AG04449 (cell line): ENCODE measurements around the gene REELD1.

Source experiments
- CTCF ChIA-PET: fragments of 350-600 bp; formaldehyde crosslinking; extraction: SDS; loops from one replicate; lab custom pipeline; 2021; ENCODE audit warnings: antibody characterized with exemption; lab: Yijun Ruan, JAX
- POLR2A ChIA-PET: fragments of 400-600, 350-600 bp; formaldehyde crosslinking; extraction: SDS; loops from one replicate; lab custom pipeline; 2020; ENCODE audit warnings: antibody characterized with exemption, inconsistent platforms; lab: Yijun Ruan, JAX
- DNase-seq: peaks from one replicate; pipeline ENCODE4 v3.0.0-alpha.2; 2010; ENCODE audit warnings: low read depth, low spot score
- H3K4me3 ChIP-seq: 2 replicates; pipeline ENCODE4 v1.5.1; 2011; ENCODE audit warnings: low read depth, mild to moderate bottlenecking, control low read depth, low read length
- CTCF ChIP-seq: IDR thresholded peaks from one replicate; pipeline ENCODE4 v1.5.1; 2011; ENCODE audit warnings: mild to moderate bottlenecking, moderate library complexity, low read length, control low read depth, inconsistent platforms; ENCODE audit not compliant: insufficient read depth; ENCODE audit errors: missing control alignments

REELD1 gene

GRCh38 chr4:146243883-146244277 lies 29.5 kb downstream of the REELD1 start:
- ChIA-PET CTCF (interaction anchor here (0.7 to 1.5 kb wide), 5 partner anchors 11 to 673 kb away, joined by 3 to 4 read pairs (median 3); no protein-coding TSS in a partner anchor), POLR2A (no interaction called here)
- TF ChIP-seq CTCF = no peak
- DNase-seq = no peak
- H3K4me3 ChIP-seq = no peak overlapping the region

GRCh38 chr4:146244496-146244895 lies 30.2 kb downstream of the REELD1 start:
- DNase-seq = no peak
- TF ChIP-seq CTCF = no peak
- ChIA-PET POLR2A (no interaction called here), CTCF (interaction anchor here (0.7 to 1.5 kb wide), 6 partner anchors 10 to 94 kb away, joined by 3 to 4 read pairs (median 4); no protein-coding TSS in a partner anchor)
- no peak overlapping the region for H3K4me3 ChIP-seq

GRCh38 chr4:146245246-146245645 lies 30.9 kb downstream of the REELD1 start:
- H3K4me3 ChIP-seq = no peak overlapping the region
- DNase-seq = no peak
- no peak for TF ChIP-seq CTCF
- ChIA-PET POLR2A (no interaction called here), CTCF (interaction anchor here (1.0 to 1.5 kb wide), 4 partner anchors 14 to 90 kb away, joined by 3 to 4 read pairs (median 4); no protein-coding TSS in a partner anchor)

- ChIA-PET CTCF (no interaction called here), POLR2A (no interaction called here)
- H3K4me3 ChIP-seq = no peak overlapping the region
- no peak for DNase-seq
- no peak for TF ChIP-seq CTCF
These were observed 31.5 kb downstream of the REELD1 start for GRCh38 chr4:146245850-146246249.

- H3K4me3 ChIP-seq = no peak overlapping the region
- DNase-seq = no peak
- CTCF ChIA-PET = no interaction called here
- POLR2A ChIA-PET = no interaction called here
- no peak for TF ChIP-seq CTCF
These were observed 32.0 kb downstream of the REELD1 start for GRCh38 chr4:146246381-146246780.

DNA sequence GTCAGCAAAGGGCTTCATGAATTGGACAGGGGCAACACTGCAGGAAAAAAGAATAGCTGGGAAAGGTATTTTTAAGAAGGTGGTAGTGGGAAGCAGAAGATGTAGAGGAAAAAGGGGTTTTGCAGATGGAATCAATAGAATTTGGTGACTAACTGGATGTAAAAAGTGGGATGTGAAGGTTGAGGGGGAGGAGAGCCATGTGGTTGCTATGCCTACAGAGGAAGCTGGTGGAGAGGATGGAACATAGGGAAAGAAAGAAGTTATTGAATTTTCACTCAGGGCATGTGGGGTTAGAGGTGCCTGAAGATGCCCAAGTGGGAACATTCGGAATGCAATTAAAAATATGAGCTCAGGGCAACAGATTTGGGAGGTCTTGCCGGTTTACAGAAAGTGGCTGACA lies 33.0 kb downstream of the REELD1 start:
- no peak for DNase-seq
- no peak overlapping the region for H3K4me3 ChIP-seq
- POLR2A ChIA-PET = interaction anchor here (0.5 kb wide), 1 partner anchor 850 kb away, joined by 3 read pairs; no protein-coding TSS in a partner anchor
- no peak for TF ChIP-seq CTCF
- CTCF ChIA-PET = interaction anchor here (1.1 kb wide), 1 partner anchor 12 kb away, joined by 4 read pairs; no protein-coding TSS in a partner anchor
